ENCODE data around the gene ENAH. TPM values are rescaled to one million over a fixed set of nuclear protein-coding genes. Genes with fewer than 3 reads are reported as not detected.

ENAH gene
- total RNA-seq, 1 donor from 2014 or later = 50.0 TPM

DNA sequence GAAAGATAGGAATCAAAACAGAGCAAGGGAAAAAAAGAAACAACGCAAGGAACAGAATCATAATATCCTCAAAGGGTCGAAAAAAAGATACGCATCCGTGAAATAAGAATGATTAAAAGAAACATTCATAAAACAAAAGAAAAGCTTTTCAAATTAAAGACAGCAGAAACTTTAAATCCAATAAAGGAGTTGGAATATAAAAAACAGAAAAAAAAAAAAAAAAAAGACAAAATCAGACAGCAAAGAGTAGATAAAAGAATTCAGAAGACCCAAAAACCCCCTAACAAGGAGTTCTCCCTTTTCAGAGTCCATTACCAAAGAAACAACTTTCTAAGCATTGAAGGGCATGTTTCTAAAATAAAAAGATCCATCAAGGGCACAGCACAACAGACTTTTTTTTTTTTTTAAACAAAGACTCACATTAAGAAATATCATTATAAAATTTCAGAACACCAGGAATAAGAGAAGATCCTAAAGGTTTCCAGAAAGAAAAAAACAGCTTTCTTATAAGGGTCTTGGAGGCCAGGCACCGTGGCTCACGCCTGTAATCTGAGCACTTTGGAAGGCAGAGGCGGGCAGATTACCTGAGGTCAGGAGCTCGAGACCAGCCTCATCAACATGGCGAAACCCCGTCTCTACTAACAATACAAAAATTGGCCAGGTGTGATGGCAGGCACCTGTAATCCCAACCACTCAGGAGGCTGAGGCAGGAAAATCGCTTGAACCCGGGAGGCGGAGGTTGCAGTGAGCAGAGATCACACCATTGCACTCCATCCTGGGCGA, 44.7 kb downstream of the ENAH start:
- TF ChIP-seq, protein P1, sequence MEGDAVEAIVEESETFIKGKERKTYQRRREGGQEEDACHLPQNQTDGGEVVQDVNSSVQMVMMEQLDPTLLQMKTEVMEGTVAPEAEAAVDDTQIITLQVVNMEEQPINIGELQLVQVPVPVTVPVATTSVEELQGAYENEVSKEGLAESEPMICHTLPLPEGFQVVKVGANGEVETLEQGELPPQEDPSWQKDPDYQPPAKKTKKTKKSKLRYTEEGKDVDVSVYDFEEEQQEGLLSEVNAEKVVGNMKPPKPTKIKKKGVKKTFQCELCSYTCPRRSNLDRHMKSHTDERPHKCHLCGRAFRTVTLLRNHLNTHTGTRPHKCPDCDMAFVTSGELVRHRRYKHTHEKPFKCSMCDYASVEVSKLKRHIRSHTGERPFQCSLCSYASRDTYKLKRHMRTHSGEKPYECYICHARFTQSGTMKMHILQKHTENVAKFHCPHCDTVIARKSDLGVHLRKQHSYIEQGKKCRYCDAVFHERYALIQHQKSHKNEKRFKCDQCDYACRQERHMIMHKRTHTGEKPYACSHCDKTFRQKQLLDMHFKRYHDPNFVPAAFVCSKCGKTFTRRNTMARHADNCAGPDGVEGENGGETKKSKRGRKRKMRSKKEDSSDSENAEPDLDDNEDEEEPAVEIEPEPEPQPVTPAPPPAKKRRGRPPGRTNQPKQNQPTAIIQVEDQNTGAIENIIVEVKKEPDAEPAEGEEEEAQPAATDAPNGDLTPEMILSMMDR (IDR thresholded peaks at IDR 0.05; ENCODE audit: insufficient read depth, low read length, severe bottlenecking) = no peak
- H3K27me3 ChIP-seq (ENCODE audit: control insufficient read depth, insufficient read depth, low read length) = no peaks in the 10 kb centered on the region
- FAIRE-seq (no peak), DNase-seq (ENCODE audit: low read depth) (no peak)
- H3K4me3 ChIP-seq (ENCODE audit: low read depth, low read length) = no peak overlapping the region
- H3K36me3 ChIP-seq (ENCODE audit: control insufficient read depth, insufficient read depth, low read length) = no peaks in the 10 kb centered on the region

GRCh38 chr1:225607355-225607754, 45.6 kb downstream of the ENAH start:
- no peaks in the 10 kb centered on the region for H3K27me3 ChIP-seq (ENCODE audit: control insufficient read depth, insufficient read depth, low read length)
- no peak for FAIRE-seq
- DNase-seq (ENCODE audit: low read depth) = no peak
- H3K36me3 ChIP-seq (ENCODE audit: control insufficient read depth, insufficient read depth, low read length) = no peaks in the 10 kb centered on the region
- TF ChIP-seq, protein P1 (IDR thresholded peaks at IDR 0.05; ENCODE audit: insufficient read depth, low read length, severe bottlenecking) = no peak
- no peak overlapping the region for H3K4me3 ChIP-seq (ENCODE audit: low read depth, low read length)

GRCh38 chr1:225603538-225604354, 49.2 kb downstream of the ENAH start:
- H3K4me3 ChIP-seq (ENCODE audit: low read depth, low read length) = no peak overlapping the region

DNA sequence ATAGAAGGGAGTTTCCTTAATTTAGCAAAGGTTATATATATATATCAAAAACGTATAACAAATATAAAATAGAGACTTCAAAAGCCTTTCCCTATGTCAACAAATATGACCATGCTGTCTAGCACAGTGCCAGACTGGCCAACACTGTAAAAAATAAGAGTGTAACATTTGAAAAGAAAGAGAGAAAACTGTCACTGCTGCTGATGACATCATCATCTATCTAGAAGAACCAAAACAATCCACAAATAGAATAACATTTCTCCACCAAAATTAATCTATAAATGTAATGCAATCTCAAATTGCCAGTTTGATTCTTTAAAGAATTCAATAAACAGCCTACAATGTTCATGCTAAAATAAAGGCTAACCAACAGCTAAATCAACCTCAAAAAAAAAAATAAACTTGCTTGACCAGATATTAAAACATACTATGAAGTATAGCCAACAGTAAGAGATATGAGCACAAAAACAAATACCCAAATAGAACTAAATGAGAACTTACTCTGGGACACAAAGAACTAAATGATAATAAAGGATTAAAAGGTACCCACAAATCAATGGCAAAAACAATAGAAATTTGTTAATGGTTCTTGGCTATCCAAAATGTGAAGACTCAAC, 50.2 kb downstream of the ENAH start:
- TF ChIP-seq, protein P1 (IDR thresholded peaks at IDR 0.05; ENCODE audit: insufficient read depth, low read length, severe bottlenecking) = no peak
- DNase-seq (ENCODE audit: low read depth) (no peak), FAIRE-seq (no peak)
- Histone ChIP-seq H3K27me3 (ENCODE audit: control insufficient read depth, insufficient read depth, low read length) (no peaks in the 10 kb centered on the region), H3K36me3 (ENCODE audit: control insufficient read depth, insufficient read depth, low read length) (no peaks in the 10 kb centered on the region), H3K4me3 (ENCODE audit: low read depth, low read length) (no peak overlapping the region)

More at GRCh38 chr1:225603538-225604354, 49.2 kb downstream of the ENAH start:
- Histone ChIP-seq H3K27me3 (ENCODE audit: control insufficient read depth, insufficient read depth, low read length) (no peaks in the 10 kb centered on the region), H3K36me3 (ENCODE audit: control insufficient read depth, insufficient read depth, low read length) (no peaks in the 10 kb centered on the region)
- DNase-seq (ENCODE audit: low read depth) (peak; percentile 82), FAIRE-seq (no peak)
- TF ChIP-seq, protein P1 (IDR thresholded peaks at IDR 0.05; ENCODE audit: insufficient read depth, low read length, severe bottlenecking) = no peak

DNA sequence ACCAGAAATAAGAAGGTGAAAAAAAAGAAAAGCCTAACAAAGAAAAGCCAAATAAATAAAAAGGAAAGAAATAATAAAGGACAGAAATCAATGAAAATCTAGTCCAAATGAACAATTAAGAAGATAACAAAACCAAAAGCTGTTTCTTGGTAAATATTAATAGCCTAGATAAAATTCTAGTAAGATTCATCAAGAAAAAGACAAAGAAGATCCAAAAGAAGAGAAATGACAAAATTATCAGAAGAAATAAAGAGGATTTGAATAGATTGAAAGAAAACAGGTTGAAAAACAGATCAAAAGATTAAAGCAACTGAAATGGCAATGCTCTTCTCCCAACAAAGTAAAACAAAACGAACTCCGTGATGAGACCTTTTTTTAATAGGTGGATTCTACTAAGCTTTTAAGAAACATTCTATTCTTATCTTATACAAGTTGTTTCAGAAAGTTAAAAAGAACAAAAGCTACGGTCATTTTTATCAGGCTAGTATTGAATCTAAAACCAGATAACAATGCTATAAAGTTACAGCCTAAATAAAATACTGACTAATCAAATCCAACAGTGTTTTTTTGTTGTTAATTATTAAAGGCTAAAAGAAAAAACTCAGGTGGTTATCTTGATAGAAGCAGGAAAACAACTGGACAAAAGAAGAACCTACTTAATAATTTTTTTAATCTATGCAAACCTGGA, 50.9 kb downstream of the ENAH start:
- FAIRE-seq = no peak
- TF ChIP-seq, protein P1 (IDR thresholded peaks at IDR 0.05; ENCODE audit: insufficient read depth, low read length, severe bottlenecking) = no peak

More for the DNA sequence above, 50.9 kb downstream of the ENAH start:
- no peak for DNase-seq (ENCODE audit: low read depth)
- no peak overlapping the region for H3K4me3 ChIP-seq (ENCODE audit: low read depth, low read length)
- H3K36me3 ChIP-seq (ENCODE audit: control insufficient read depth, insufficient read depth, low read length) = no peaks in the 10 kb centered on the region
- H3K27me3 ChIP-seq (ENCODE audit: control insufficient read depth, insufficient read depth, low read length) = no peaks in the 10 kb centered on the region

Data from bronchial epithelial cell (primary cell).